Measurements from ENCODE around the gene CNTF. TPM values are rescaled to one million over a fixed set of nuclear protein-coding genes. Genes with fewer than 3 reads are reported as not detected.

CNTF gene
- total RNA-seq, 1 experiment from 2014 or later = 5.5 TPM

GRCh38 chr11:58577555-58578135 lies 44.8 kb upstream of the CNTF start:
- peak overlapping the region; percentile 100 for H3K27ac ChIP-seq (ENCODE audit: low read depth, low read length, poor library complexity, severe bottlenecking)
- peaks cover 25% of the 10 kb centered on the region for H3K4me1 ChIP-seq (ENCODE audit: insufficient read depth, low read length, poor library complexity, severe bottlenecking)
- POLR2A ChIA-PET (ENCODE audit: low non-redundant PET) = no interaction called here
- no peaks in the 10 kb centered on the region for H3K9me3 ChIP-seq (ENCODE audit: low read depth, low read length, poor library complexity, severe bottlenecking)
- intact Hi-C loops (cut with micrococcal nuclease; ENCODE audit: unreplicated experiment) = loop anchor here (1.0 to 10.0 kb wide), 6 partner anchors 98 to 1253 kb away; partner anchors contain the start of genes TNKS1BP1 and YPEL4
- TF ChIP-seq CTCF (conservative IDR thresholded peaks at IDR 0.05; ENCODE audit: low read depth, low read length) (no peak), EZH2 (IDR thresholded peaks at IDR 0.05; ENCODE audit: borderline replicate concordance, low read depth, low read length, poor library complexity, severe bottlenecking) (no peak)
- CTCF ChIA-PET = no interaction called here
- H3K36me3 ChIP-seq (ENCODE audit: insufficient read depth, low read length, poor library complexity, severe bottlenecking) = peaks cover 4% of the 10 kb centered on the region
- H3K27me3 ChIP-seq (replicated peaks; ENCODE audit: insufficient read depth, low read depth, low read length, poor library complexity) = no peaks in the 10 kb centered on the region
- peak; percentile 46 for DNase-seq (ENCODE audit: low spot score)
- BruUV-seq (replicated peaks) = TSS peak; percentile 67
- peak overlapping the region; percentile 67 for H3K4me3 ChIP-seq (ENCODE audit: low read depth, low read length, poor library complexity, severe bottlenecking)

GRCh38 chr11:58578136-58578634 lies 44.3 kb upstream of the CNTF start:
- H3K9me3 ChIP-seq (ENCODE audit: low read depth, low read length, poor library complexity, severe bottlenecking) = no peaks in the 10 kb centered on the region
- H3K36me3 ChIP-seq (ENCODE audit: insufficient read depth, low read length, poor library complexity, severe bottlenecking) = peaks cover 4% of the 10 kb centered on the region
- intact Hi-C loops (cut with micrococcal nuclease; ENCODE audit: unreplicated experiment) = loop anchor here (5.0 to 10.0 kb wide), 5 partner anchors 209 to 1253 kb away; partner anchors contain the start of genes TNKS1BP1 and YPEL4
- peak; percentile 99 for DNase-seq (ENCODE audit: low spot score)
- TF ChIP-seq EZH2 (IDR thresholded peaks at IDR 0.05; ENCODE audit: borderline replicate concordance, low read depth, low read length, poor library complexity, severe bottlenecking) = no peak
- TF ChIP-seq CTCF (conservative IDR thresholded peaks at IDR 0.05; ENCODE audit: low read depth, low read length) = no peak
- peaks cover 28% of the 10 kb centered on the region for H3K4me1 ChIP-seq (ENCODE audit: insufficient read depth, low read length, poor library complexity, severe bottlenecking)
- POLR2A ChIA-PET (ENCODE audit: low non-redundant PET) = no interaction called here
- peak overlapping the region; percentile 67 for H3K4me3 ChIP-seq (ENCODE audit: low read depth, low read length, poor library complexity, severe bottlenecking)
- no peaks in the 10 kb centered on the region for H3K27me3 ChIP-seq (replicated peaks; ENCODE audit: insufficient read depth, low read depth, low read length, poor library complexity)
- CTCF ChIA-PET = no interaction called here
- H3K27ac ChIP-seq (ENCODE audit: low read depth, low read length, poor library complexity, severe bottlenecking) = peak overlapping the region; percentile 100
- BruUV-seq (replicated peaks) = no TSS peak

- CTCF ChIA-PET = no interaction called here
These were observed 43.8 kb upstream of the CNTF start, which contains the start of gene ZFP91 for GRCh38 chr11:58578635-58579191. Gene ZFP91, plus strand, starts transcription at chr11:58579063. Its CDS starts 219 bp downstream, at chr11:58579282.

More at GRCh38 chr11:58578635-58579191, 43.8 kb upstream of the CNTF start, which contains the start of gene ZFP91:
- H3K27ac ChIP-seq (ENCODE audit: low read depth, low read length, poor library complexity, severe bottlenecking) = peak within 1 kb of the TSS; percentile 100
- TF ChIP-seq CTCF (conservative IDR thresholded peaks at IDR 0.05; ENCODE audit: low read depth, low read length) (no peak), EZH2 (IDR thresholded peaks at IDR 0.05; ENCODE audit: borderline replicate concordance, low read depth, low read length, poor library complexity, severe bottlenecking) (no peak)
- peak; percentile 100 for DNase-seq (ENCODE audit: low spot score)
- peak within 1 kb of the TSS; percentile 67 for H3K4me3 ChIP-seq (ENCODE audit: low read depth, low read length, poor library complexity, severe bottlenecking)
- H3K9me3 ChIP-seq (ENCODE audit: low read depth, low read length, poor library complexity, severe bottlenecking) = no peaks in the 10 kb centered on the region
- POLR2A ChIA-PET (ENCODE audit: low non-redundant PET) = no interaction called here
- H3K4me1 ChIP-seq (ENCODE audit: insufficient read depth, low read length, poor library complexity, severe bottlenecking) = peaks cover 26% of the 10 kb centered on the region
- intact Hi-C loops (cut with micrococcal nuclease; ENCODE audit: unreplicated experiment) = loop anchor here (5.0 to 10.0 kb wide), 5 partner anchors 209 to 1254 kb away; partner anchors contain the start of genes TNKS1BP1 and YPEL4
- H3K36me3 ChIP-seq (ENCODE audit: insufficient read depth, low read length, poor library complexity, severe bottlenecking) = peaks cover 4% of the 10 kb centered on the region
- no peaks in the 10 kb centered on the region for H3K27me3 ChIP-seq (replicated peaks; ENCODE audit: insufficient read depth, low read depth, low read length, poor library complexity)
- no TSS peak for BruUV-seq (replicated peaks)

Data from A673 (cell line).